ENCODE measurements around the gene CACNB4.

DNA sequence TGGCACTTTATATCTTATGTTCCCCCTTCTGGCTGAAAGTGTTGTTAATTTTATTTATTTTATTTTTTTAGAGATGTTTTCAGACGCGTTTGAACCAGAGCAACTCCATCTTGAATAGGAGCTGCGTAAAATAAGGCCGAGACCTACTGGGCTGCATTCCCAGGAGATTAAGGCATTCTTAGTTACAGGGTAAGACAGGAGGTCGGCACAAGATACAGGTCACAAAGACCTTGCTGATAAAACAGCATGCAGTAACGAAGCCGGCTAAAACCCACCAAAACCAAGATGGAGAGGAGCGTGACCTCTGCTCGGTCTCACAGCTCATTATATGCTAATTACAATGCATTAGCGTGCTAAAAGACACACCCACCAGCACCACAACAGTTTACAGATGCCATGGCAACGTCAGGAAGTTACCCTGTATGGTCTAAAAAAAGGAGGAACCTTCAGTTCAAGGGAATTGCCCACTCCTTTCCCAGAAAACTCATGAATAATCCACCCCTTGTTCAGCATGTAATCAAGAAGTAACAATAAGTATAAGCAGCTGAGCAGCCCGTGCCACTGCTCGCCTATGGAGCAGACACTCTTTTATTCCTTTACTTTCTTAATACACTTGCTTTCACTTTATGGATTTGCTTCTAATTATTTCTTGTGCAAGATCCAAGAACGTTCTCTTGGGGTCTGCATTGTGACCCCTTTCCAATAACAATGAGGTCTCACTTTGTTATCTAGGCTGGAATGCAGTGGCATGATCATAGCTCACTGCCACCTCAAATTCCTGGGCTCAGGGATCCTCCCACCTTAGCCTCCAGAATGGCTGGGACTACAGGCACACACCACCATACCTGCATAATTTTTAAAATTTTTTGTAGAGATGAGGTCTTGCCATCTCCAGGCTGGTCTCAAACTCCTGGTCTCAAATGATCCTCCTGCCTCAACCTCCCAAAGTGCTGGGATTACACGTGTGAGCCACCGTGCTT lies 55.9 kb downstream of the CACNB4 start:
- TF ChIP-seq, protein P1, sequence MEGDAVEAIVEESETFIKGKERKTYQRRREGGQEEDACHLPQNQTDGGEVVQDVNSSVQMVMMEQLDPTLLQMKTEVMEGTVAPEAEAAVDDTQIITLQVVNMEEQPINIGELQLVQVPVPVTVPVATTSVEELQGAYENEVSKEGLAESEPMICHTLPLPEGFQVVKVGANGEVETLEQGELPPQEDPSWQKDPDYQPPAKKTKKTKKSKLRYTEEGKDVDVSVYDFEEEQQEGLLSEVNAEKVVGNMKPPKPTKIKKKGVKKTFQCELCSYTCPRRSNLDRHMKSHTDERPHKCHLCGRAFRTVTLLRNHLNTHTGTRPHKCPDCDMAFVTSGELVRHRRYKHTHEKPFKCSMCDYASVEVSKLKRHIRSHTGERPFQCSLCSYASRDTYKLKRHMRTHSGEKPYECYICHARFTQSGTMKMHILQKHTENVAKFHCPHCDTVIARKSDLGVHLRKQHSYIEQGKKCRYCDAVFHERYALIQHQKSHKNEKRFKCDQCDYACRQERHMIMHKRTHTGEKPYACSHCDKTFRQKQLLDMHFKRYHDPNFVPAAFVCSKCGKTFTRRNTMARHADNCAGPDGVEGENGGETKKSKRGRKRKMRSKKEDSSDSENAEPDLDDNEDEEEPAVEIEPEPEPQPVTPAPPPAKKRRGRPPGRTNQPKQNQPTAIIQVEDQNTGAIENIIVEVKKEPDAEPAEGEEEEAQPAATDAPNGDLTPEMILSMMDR (conservative IDR thresholded peaks at IDR 0.05; ENCODE audit: low read depth, low read length): no peak
- TF ChIP-seq EZH2 (IDR thresholded peaks at IDR 0.05; ENCODE audit: borderline replicate concordance, low read depth, low read length, poor library complexity, severe bottlenecking): no peak

Data from A673 (cell line).